ENCODE results near the gene ATF5. TPM values are rescaled to one million over a fixed set of nuclear protein-coding genes. Genes with fewer than 3 reads are reported as not detected.

Gene ATF5
- total RNA-seq, 1 donor from 2014 or later, result 21.7 TPM

GRCh38 chr19:49976496-49976895 is 47.5 kb downstream of the ATF5 start:
- no peak for TF ChIP-seq CTCF (IDR thresholded peaks at IDR 0.05; ENCODE audit: unreplicated experiment)
- H3K9me3 Mint-ChIP-seq, result no peaks in the 10 kb centered on the region
- no peak overlapping the region for H3K27ac Mint-ChIP-seq

GRCh38 chr19:49977076-49977475 is 48.1 kb downstream of the ATF5 start:
- TF ChIP-seq CTCF (IDR thresholded peaks at IDR 0.05; ENCODE audit: unreplicated experiment), result no peak
- H3K27me3 Mint-ChIP-seq (ENCODE audit: low read depth), result peaks cover 1% of the 10 kb centered on the region
- H3K4me1 Mint-ChIP-seq, result no peaks in the 10 kb centered on the region
- no peak overlapping the region for H3K27ac Mint-ChIP-seq
- H3K4me3 Mint-ChIP-seq, result no peak overlapping the region
- no peak for DNase-seq (ENCODE audit: low spot score in 2 of 2, unreplicated experiment in 2 of 2)
- no peaks in the 10 kb centered on the region for H3K9me3 Mint-ChIP-seq
- peaks cover 13% of the 10 kb centered on the region for H3K36me3 Mint-ChIP-seq

More at GRCh38 chr19:49976496-49976895, 47.5 kb downstream of the ATF5 start:
- Mint-ChIP-seq H3K4me1 (no peaks in the 10 kb centered on the region), H3K4me3 (no peak overlapping the region), H3K36me3 (peaks cover 9% of the 10 kb centered on the region), H3K27me3 (ENCODE audit: low read depth) (peaks cover 2% of the 10 kb centered on the region)
- no peak for DNase-seq (ENCODE audit: low spot score in 2 of 2, unreplicated experiment in 2 of 2)

- no peak for TF ChIP-seq CTCF (IDR thresholded peaks at IDR 0.05; ENCODE audit: unreplicated experiment)
- Mint-ChIP-seq H3K36me3 (peaks cover 13% of the 10 kb centered on the region), H3K27me3 (ENCODE audit: low read depth) (no peaks in the 10 kb centered on the region), H3K27ac (no peak overlapping the region), H3K9me3 (no peaks in the 10 kb centered on the region), H3K4me1 (no peaks in the 10 kb centered on the region), H3K4me3 (no peak overlapping the region)
- DNase-seq (ENCODE audit: low spot score in 2 of 2, unreplicated experiment in 2 of 2), result no peak
These were observed 48.9 kb downstream of the ATF5 start for GRCh38 chr19:49977881-49978280.

GRCh38 chr19:49978324-49978723 is 49.3 kb downstream of the ATF5 start:
- H3K27me3 Mint-ChIP-seq (ENCODE audit: low read depth), result no peaks in the 10 kb centered on the region
- no peak overlapping the region for H3K4me3 Mint-ChIP-seq
- no peak for TF ChIP-seq CTCF (IDR thresholded peaks at IDR 0.05; ENCODE audit: unreplicated experiment)
- no peaks in the 10 kb centered on the region for H3K9me3 Mint-ChIP-seq
- peaks cover 13% of the 10 kb centered on the region for H3K36me3 Mint-ChIP-seq
- H3K27ac Mint-ChIP-seq, result no peak overlapping the region
- no peak for DNase-seq (ENCODE audit: low spot score in 2 of 2, unreplicated experiment in 2 of 2)
- no peaks in the 10 kb centered on the region for H3K4me1 Mint-ChIP-seq

- no peak for DNase-seq (ENCODE audit: low spot score in 2 of 2, unreplicated experiment in 2 of 2)
- H3K4me3 Mint-ChIP-seq, result no peak overlapping the region
- H3K9me3 Mint-ChIP-seq, result no peaks in the 10 kb centered on the region
- H3K27ac Mint-ChIP-seq, result no peak overlapping the region
- H3K36me3 Mint-ChIP-seq, result peaks cover 14% of the 10 kb centered on the region
- H3K27me3 Mint-ChIP-seq (ENCODE audit: low read depth), result no peaks in the 10 kb centered on the region
- no peaks in the 10 kb centered on the region for H3K4me1 Mint-ChIP-seq
- TF ChIP-seq CTCF (IDR thresholded peaks at IDR 0.05; ENCODE audit: unreplicated experiment), result no peak
These were observed 52.9 kb downstream of the ATF5 start for GRCh38 chr19:49981603-49982593.

Small RNA genes within 50 kb of the gene (microRNA-seq; reads per million reads assigned to microRNA genes)
- gene MIR4750, result 4.1 reads per million, percentile 12 among the genes with 10 or more reads in this experiment

Other genes with a start within 250 kb of the ATF5 start
- gene ADM5, start 239.6 kb upstream of the ATF5 start, total RNA-seq, result 10.4 to 10.5 TPM (median 10.4 TPM) in 3 replicates
- gene CPT1C, start 238.1 kb upstream of the ATF5 start, total RNA-seq, result 60.3 to 62.5 TPM (median 60.9 TPM) in 3 replicates
- gene TSKS, start 165.9 kb upstream of the ATF5 start, total RNA-seq, result not detected in 3 replicates
- 84.6 to 89.6 TPM (median 85.2 TPM) in 3 replicates for gene AP2A1, start 162.2 kb upstream of the ATF5 start, total RNA-seq
- gene FUZ, start 115.9 kb upstream of the ATF5 start, total RNA-seq, result 23.1 to 25.8 TPM (median 23.2 TPM) in 3 replicates
- 103 to 107 TPM (median 105 TPM) in 3 replicates for gene MED25, start 110.9 kb upstream of the ATF5 start, total RNA-seq
- gene PTOV1, start 78.0 kb upstream of the ATF5 start, total RNA-seq, result 415 to 431 TPM (median 422 TPM) in 3 replicates
- gene PNKP, start 61.6 kb upstream of the ATF5 start, total RNA-seq, result 96.6 to 103 TPM (median 97.8 TPM) in 3 replicates
- gene AKT1S1, start 51.9 kb upstream of the ATF5 start, total RNA-seq, result 41.8 to 45.3 TPM (median 42.5 TPM) in 3 replicates
- 46.8 to 53.7 TPM (median 49.7 TPM) in 3 replicates for gene TBC1D17, start 51.5 kb upstream of the ATF5 start, total RNA-seq
- gene IL4I1, start 32.3 kb upstream of the ATF5 start, total RNA-seq, result 1.3 to 1.7 TPM (median 1.6 TPM) in 3 replicates
- gene NUP62, start 299 bp downstream of the ATF5 start, total RNA-seq, result 67.6 to 78.9 TPM (median 71.8 TPM) in 3 replicates
- 0.62 to 2.8 TPM (median 1.7 TPM) in 3 replicates for gene SIGLEC11, start 32.0 kb downstream of the ATF5 start, total RNA-seq
- 40.1 to 42.0 TPM (median 40.6 TPM) in 3 replicates for gene VRK3, start 96.2 kb downstream of the ATF5 start, total RNA-seq
- 11.1 to 13.1 TPM (median 12.4 TPM) in 3 replicates for gene ZNF473, start 96.8 kb downstream of the ATF5 start, total RNA-seq
- gene IZUMO2, start 234.1 kb downstream of the ATF5 start, total RNA-seq, result not detected in 3 replicates

All from mesothelial cell of epicardium (in vitro differentiated cells).